Effector memory CD4-positive, alpha-beta T cell (primary cell): ENCODE measurements around the gene NKAIN4.
"Not testable (repeated sequence)": the region's sequence is repeated elsewhere in the genome, so short reads cannot be mapped to it uniquely, and the experiment has no call there.

ENCODE experiments used
- DNase-seq, 3 donors: peaks; one replicate each; pipeline ENCODE4 v3.0.0-alpha.2; 2020
- H3K27ac ChIP-seq: 2 replicates; pipeline ENCODE4 v1.7.0; 2013; ENCODE audit warnings: mild to moderate bottlenecking, low read length, moderate library complexity; ENCODE audit not compliant: insufficient read depth, poor library complexity, severe bottlenecking
- H3K27me3 ChIP-seq: replicated peaks from 2 replicates; pipeline ENCODE4 v1.7.0; 2013; ENCODE audit warnings: mild to moderate bottlenecking, low read length; ENCODE audit not compliant: insufficient read depth, control insufficient read depth, poor library complexity, severe bottlenecking
- H3K36me3 ChIP-seq: 2 replicates; pipeline ENCODE4 v1.7.0; 2013; ENCODE audit warnings: mild to moderate bottlenecking, low read length, moderate library complexity; ENCODE audit not compliant: control insufficient read depth, insufficient read depth
- H3K4me1 ChIP-seq: 2 replicates; pipeline ENCODE4 v1.7.0; 2013; ENCODE audit warnings: low read length, mild to moderate bottlenecking; ENCODE audit not compliant: control insufficient read depth, insufficient read depth, poor library complexity, severe bottlenecking
- H3K4me3 ChIP-seq: 2 replicates; pipeline ENCODE4 v1.7.0; 2013; ENCODE audit warnings: low read length, low read depth, mild to moderate bottlenecking; ENCODE audit not compliant: insufficient read depth, poor library complexity, severe bottlenecking
- H3K9me3 ChIP-seq: 2 replicates; pipeline ENCODE4 v1.7.0; 2013; ENCODE audit warnings: mild to moderate bottlenecking, low read length, moderate library complexity; ENCODE audit not compliant: control insufficient read depth

The NKAIN4 gene

DNA sequence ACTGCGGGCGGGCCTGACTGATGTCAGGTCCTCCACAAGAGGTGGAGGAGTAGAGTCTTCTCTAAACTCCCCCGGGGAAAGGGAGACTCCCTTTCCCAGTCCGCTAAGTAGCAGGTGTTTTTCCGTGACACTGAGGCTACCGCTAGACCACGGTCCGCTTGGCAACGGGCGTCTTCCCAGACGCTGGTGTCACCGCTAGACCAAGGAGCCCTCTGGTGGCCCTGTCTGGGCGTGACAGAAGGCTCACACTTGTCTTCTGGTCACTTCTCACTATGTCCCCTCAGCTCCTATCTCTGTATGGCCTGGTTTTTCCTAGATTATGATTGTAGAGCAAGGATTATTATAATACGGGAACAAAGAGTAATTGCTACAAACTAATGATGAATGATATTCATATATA is 2.9 kb downstream of the NKAIN4 start:
- DNase-seq, H3K27ac ChIP-seq, H3K9me3 ChIP-seq, H3K4me1 ChIP-seq, H3K4me3 ChIP-seq, H3K36me3 ChIP-seq: not testable (repeated sequence)
- peaks cover 34% of the 10 kb centered on the region for H3K27me3 ChIP-seq

DNA sequence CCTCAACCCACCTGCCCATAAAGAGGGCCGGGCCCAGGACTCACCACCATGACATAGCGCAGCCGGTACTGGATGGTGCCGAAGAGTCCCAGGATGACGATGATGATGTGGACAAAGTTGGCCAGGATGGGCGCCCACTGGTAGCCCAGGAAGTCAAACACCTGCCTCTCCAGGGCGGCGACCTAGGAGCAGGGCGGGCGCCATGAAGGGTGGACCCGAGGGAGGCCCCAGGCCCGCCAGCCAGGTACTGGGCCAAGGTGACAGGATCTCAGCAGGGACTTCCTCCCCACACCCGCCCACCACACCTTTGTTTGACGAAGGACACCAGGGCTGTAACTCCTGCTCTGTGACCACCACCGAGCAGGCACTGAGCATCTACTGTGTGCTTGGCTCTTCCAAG is 4.4 kb downstream of the NKAIN4 start:
- peaks cover 7% of the 10 kb centered on the region for H3K4me1 ChIP-seq
- H3K27me3 ChIP-seq: peaks cover 27% of the 10 kb centered on the region
- DNase-seq: no peak

DNA sequence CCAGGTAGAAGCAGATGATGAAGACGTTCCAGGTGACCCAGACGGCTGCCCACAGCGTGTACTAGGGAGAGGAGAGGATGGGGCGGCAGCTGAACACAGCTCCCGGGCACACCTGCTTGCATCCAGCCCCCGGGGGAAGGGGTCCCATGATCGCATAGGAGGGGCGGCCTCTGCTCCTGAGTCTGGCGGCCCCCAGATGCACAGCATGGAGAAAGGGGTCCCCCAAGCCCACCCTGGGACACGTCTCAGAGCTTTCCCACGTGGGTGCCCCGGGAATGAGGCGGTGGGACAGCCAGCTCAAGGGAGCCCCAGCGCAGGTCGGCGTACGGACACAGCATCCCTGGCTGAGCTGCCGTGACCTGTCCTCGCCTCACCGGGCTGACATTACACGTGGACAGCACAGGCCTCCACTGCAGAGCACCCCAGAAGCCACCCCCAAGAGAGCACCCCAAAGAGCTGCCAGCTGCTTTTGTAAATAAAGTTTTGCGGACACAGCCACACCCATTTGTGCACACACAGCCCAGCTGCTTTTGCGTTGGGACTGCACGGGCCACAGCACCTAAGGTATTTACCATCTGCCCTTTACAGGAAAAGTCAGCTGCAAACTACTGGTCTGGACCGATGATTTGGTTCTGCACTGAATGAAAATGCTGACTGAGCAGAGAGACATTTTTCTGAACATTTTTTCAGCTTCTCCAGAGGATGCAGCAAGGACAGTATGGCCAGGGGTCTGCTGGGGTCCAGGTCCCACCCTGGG is 5.2 kb downstream of the NKAIN4 start:
- DNase-seq: no peak
- Histone ChIP-seq H3K4me3 (no peak overlapping the region), H3K9me3 (no peaks in the 10 kb centered on the region), H3K27ac (no peak overlapping the region), H3K4me1 (peaks cover 7% of the 10 kb centered on the region), H3K27me3 (peaks cover 22% of the 10 kb centered on the region), H3K36me3 (no peaks in the 10 kb centered on the region)

More for the DNA sequence above, 4.4 kb downstream of the NKAIN4 start:
- Histone ChIP-seq H3K36me3 (no peaks in the 10 kb centered on the region), H3K4me3 (no peak overlapping the region), H3K9me3 (no peaks in the 10 kb centered on the region), H3K27ac (no peak overlapping the region)

DNA sequence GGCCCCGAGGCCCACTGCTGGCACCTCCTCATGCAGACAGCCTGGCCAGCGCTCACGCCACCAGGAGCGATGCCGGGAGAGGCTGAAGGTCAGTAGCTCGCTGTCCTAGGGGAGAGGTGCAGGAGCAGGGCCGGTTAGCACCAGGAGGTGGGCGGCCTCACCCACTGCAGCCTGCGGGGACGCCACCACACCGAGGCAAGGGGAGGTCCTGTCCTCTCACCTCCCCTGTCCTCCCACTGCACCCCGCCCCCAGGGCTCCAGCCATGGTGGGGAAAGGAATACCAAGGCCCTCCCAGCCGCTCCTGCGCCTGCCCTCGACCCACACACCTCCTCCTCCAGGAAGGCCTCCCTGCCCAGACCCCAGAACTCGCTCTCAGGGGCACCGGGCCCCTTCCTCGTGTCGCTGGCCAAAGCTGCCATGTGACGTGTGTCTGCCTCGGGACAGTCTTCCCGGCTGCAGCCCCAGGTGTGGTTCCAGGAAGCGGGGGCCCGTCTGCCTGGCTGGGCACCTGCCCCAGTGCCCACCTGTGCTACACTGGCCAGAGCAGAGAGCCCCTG is 6.5 kb downstream of the NKAIN4 start:
- no peak overlapping the region for H3K4me3 ChIP-seq
- H3K27ac ChIP-seq: no peak overlapping the region
- H3K4me1 ChIP-seq: no peaks in the 10 kb centered on the region
- peaks cover 14% of the 10 kb centered on the region for H3K27me3 ChIP-seq
- H3K36me3 ChIP-seq: no peaks in the 10 kb centered on the region
- H3K9me3 ChIP-seq: no peaks in the 10 kb centered on the region
- DNase-seq: no peak

DNA sequence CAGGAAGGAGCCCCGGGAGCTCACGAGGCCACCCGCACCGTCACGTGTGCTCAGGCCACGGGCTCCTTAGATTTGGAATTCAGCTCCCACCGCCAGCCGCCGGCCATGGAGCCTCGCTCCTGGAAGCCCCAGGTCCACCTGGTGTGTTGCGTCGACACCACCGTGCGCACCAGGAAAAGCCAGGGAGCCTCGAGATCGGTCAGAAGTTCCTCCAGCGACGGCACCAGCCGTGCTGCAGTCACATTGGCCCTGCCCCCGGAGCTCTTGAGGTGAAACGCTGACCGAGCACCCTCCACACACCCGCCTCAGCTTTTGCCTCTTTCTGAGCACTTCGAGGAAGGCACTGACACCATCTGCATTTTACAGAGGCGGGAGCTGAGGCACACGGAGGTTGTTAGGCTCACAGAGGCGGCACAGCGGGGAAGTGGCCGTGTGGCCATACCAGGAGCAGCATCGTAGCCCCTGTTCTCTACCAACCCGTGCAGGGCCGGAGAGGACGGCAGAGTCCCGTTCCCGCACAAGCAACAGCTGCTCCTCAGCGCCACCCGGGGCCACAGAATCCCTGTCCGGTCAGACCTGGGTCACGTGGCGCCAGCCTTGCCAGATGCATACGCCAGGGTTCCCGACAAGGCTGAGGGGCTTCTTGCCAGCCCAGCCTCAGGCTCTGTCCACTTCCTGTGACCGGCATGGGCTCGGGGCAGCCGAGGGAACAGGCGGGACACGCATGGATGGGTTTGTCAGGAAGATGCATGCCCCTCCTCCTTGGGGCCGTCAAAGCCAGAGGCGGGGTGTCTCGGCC is 7.6 kb downstream of the NKAIN4 start:
- Histone ChIP-seq H3K36me3 (no peaks in the 10 kb centered on the region), H3K27me3 (peaks cover 11% of the 10 kb centered on the region), H3K9me3 (no peaks in the 10 kb centered on the region), H3K4me1 (no peaks in the 10 kb centered on the region), H3K4me3 (no peak overlapping the region), H3K27ac (no peak overlapping the region)
- no peak for DNase-seq

DNA sequence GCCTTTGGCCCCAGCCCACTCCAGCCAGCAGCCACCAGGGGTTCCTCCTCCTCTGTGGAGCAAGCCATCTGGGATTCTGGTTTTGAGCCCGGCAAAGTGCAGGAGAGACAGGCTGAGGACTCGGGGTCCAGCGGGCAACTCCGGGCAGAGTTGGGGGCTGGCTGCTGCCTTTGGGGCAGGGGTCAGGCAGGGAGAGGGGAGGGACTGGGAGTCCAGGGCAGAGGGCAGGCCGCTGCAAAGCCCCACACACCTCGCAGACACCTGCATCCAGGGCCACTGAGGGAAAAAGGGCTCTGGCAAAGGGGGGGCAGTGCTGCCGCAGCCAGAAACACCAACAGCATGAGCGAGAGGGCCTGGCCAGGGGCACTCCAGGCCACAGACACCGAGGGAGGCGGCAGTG is 9.8 kb downstream of the NKAIN4 start:
- H3K4me3 ChIP-seq: no peak overlapping the region
- peaks cover 9% of the 10 kb centered on the region for H3K27me3 ChIP-seq
- DNase-seq: no peak
- no peaks in the 10 kb centered on the region for H3K4me1 ChIP-seq
- no peaks in the 10 kb centered on the region for H3K36me3 ChIP-seq
- H3K9me3 ChIP-seq: no peaks in the 10 kb centered on the region
- H3K27ac ChIP-seq: no peak overlapping the region

DNA sequence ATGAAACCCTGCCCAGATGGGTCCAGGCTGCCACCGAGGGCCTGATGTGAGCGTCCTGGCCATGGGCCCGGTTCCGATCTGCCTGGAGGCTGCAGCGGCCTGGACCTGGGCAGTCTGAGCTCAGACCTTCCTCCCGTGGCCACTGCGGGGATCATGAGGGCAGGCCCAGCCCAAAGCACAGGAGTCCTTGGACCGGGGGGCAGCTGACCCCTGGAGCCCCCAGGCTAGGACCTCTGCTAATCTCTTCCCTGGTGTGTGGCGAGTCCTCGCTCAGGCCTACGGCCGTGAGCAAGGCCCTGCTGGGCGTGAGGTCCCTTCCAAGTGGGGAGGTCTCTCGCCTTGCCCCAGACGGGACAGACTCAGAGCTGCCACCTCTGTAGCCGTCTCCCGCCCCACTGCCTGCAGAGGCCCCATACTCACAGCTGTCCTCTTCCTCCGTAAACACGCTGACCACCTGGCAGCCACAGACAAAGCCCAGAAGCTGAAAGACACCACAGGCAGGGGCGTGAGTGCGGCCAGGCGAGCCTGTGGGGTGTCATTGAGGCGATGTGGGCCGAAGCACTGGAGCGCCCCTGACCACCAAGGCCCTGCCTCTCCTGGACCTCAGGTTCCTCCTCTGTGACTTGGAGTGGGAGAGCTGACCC is 10.5 kb downstream of the NKAIN4 start:
- H3K36me3 ChIP-seq: no peaks in the 10 kb centered on the region
- H3K4me3 ChIP-seq: no peak overlapping the region
- H3K9me3 ChIP-seq: no peaks in the 10 kb centered on the region
- no peak overlapping the region for H3K27ac ChIP-seq
- no peaks in the 10 kb centered on the region for H3K4me1 ChIP-seq
- H3K27me3 ChIP-seq: peaks cover 8% of the 10 kb centered on the region
- DNase-seq: no peak

DNA sequence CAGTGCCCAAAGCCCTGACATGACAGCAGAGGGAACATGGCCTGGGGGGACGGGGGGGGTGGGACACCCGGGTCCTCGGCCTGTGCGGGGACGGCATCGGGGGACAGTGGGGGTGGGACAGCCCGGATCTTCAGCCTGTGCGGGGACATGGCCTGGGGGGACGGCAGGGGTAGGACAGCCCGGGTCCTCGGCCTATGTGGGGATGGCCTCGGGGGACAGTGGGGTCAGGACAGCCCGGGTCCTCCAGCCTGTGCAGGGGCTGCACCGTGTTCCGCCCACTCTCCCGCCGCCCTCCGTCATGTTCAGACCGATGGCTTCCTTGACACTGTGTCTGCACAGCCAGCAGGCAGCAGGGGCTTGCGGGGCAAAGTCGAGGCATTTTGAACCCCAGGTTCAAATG is 11.5 kb downstream of the NKAIN4 start:
- DNase-seq: no peak
- H3K27me3 ChIP-seq: peaks cover 3% of the 10 kb centered on the region
- no peaks in the 10 kb centered on the region for H3K4me1 ChIP-seq
- no peaks in the 10 kb centered on the region for H3K9me3 ChIP-seq
- H3K36me3 ChIP-seq: no peaks in the 10 kb centered on the region
- no peak overlapping the region for H3K27ac ChIP-seq
- no peak overlapping the region for H3K4me3 ChIP-seq

DNA sequence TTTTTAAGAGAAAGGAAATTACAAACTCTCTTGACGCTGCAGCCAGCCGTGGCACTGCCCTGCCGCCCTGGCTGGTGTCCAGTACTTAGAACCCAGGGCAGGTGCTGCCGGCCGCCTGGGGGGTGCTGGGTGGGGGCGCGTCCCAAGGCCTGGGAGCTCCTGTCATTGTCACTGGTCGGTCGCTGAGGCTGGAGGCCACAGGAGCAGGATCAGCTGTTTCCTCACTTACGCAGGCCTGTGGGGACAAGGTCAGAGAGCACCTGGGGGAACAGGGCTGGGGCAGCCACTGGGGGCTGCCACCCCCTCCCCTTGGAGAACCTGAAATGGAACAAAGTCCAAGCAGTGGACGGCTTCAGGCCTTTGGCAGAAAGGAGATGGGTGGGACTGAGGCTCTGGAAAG is 13.0 kb downstream of the NKAIN4 start:
- Histone ChIP-seq H3K4me3 (no peak overlapping the region), H3K27ac (no peak overlapping the region), H3K4me1 (no peaks in the 10 kb centered on the region), H3K27me3 (no peaks in the 10 kb centered on the region), H3K9me3 (no peaks in the 10 kb centered on the region), H3K36me3 (no peaks in the 10 kb centered on the region)
- no peak for DNase-seq

DNA sequence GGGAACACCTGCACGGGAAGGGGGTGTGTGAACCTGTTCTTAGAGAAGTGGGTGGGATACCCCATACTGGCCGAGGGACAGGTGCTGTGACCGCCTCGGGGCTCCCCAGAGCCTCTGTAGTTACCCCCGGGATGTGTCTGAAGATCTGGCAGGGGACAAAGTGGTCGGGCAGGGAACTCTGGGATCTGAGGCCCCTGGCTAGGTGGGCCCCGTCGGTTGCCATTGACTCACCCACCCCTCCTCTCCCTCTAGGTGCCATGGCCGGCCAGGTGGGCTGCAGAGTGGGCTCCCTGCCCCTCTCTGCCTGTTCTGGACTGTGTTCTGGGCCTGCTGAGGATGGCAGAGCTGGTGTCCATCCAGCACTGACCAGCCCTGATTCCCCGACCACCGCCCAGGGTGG is 14.3 kb downstream of the NKAIN4 start:
- no peaks in the 10 kb centered on the region for H3K27me3 ChIP-seq
- no peak overlapping the region for H3K27ac ChIP-seq
- H3K9me3 ChIP-seq: no peaks in the 10 kb centered on the region
- H3K4me1 ChIP-seq: peaks cover under 1% of the 10 kb centered on the region
- no peak for DNase-seq
- H3K36me3 ChIP-seq: no peaks in the 10 kb centered on the region
- H3K4me3 ChIP-seq: no peak overlapping the region
